ENCODE data around the gene ABCD4.

ABCD4 gene

DNA sequence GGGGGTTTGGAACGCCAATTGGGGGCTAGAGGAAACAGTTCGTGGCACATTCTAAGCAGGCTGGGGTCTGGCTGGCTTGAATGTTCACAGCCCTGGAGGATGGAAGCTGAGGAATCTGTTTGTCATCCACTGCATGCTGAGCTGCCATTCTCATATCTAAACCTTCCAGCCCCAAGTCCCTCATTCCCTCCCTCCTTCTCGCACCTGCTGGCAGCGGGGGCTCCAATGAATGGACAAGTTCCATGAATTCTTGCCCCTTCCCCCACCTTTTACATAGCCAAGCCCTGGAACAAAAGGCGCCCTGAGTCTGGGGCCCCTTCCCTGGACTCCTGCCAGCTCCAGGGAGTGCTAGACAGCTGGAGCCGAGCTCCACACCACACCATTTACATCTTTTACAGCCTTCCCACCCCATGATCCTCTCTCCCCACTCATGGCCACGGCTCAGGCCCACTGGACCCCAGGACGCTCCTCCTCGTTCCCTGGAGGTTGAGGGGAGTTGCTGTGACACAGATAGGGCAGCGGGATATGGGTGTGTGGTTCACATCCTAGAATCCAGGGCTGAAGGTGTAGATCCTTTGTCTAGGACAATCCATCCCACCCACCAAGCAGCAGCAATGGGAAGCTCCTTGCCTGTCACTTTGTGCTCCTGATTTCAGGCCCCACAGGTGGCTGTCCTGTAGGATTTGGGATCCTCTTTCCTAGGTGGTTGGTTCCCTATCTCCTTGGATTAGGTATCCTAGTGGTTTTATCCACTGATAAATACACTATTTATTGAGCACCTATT, 23.8 kb upstream of the ABCD4 start:
- in situ Hi-C loops (cut with HindIII; ENCODE audit: low pct_unique_long_range_greater_than_20kb, low sequenced_read_pairs) = no loop called here
- no peak for TF ChIP-seq JUND (IDR thresholded peaks at IDR 0.05; ENCODE audit: low read depth)
- DNase-seq (ENCODE audit: low read depth in 1 of 2, low spot score in 1 of 2) = no peak

DNA sequence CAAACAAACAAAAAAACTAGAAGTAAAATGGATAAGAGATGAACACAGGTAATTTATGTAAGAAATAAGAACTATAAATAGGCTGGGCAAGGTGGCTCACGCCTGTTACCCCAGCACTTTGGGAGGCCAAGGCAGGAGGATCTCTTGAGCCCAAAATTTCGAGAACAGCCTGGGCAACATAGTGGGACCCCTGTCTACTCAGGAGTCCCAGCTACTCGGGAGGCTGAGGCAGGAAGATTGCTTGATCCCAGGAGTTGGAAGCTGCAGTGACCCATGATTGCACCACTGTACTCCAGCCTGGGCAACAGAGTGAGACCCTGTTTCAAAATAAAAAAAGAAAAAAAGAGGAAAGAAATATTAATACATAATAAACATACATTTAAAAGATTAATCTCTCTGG, 22.7 kb upstream of the ABCD4 start:
- in situ Hi-C loops (cut with HindIII; ENCODE audit: low pct_unique_long_range_greater_than_20kb, low sequenced_read_pairs) = no loop called here
- TF ChIP-seq JUND (IDR thresholded peaks at IDR 0.05; ENCODE audit: low read depth) = no peak
- DNase-seq (ENCODE audit: low read depth in 1 of 2, low spot score in 1 of 2) = no peak

DNA sequence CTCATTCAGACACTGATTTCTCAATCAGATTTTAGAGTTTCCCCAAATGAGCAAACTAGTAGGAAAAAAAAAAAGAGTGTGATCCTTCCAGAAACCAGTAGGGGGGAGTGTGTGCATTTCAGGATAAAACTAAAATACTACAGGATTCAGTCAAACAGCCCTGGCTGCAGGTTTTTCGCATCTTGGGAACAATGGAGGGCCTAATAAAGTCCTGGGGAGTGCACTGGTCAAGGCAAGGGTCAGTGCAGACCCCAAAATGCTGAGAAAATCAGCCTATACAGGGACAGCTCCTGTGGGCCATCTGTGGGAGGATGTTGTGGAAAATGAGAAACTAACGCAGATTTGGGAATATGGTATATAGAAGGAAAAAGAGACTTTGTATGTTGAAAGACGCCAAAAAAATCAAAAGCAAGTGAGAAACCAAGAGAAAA, 22.2 kb upstream of the ABCD4 start:
- DNase-seq (ENCODE audit: low read depth in 1 of 2, low spot score in 1 of 2) = peak; percentile 51 to 60
- in situ Hi-C loops (cut with HindIII; ENCODE audit: low pct_unique_long_range_greater_than_20kb, low sequenced_read_pairs) = no loop called here
- TF ChIP-seq JUND (IDR thresholded peaks at IDR 0.05; ENCODE audit: low read depth) = no peak

DNA sequence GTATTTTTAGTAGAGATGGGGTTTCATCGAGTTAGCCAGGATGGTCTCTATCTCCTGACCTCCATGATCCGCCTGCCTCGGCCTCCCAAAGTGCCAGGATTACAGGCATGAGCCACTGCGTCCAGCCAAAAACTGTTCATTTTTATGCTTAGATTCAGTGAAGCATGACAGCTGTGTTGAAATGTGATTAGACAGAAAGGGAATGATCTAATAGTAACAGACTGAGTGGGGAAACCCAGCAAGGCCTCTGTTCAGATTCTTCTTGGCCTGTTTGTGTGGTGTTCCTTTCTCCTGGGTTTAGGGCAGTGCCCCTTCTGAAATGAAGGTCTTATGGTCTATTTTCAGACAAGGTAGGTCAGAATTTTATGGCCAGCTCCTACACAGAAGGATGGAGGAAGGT, 11.8 kb upstream of the ABCD4 start:
- DNase-seq (ENCODE audit: low read depth in 1 of 2, low spot score in 1 of 2) = no peak
- in situ Hi-C loops (cut with HindIII; ENCODE audit: low pct_unique_long_range_greater_than_20kb, low sequenced_read_pairs) = no loop called here

DNA sequence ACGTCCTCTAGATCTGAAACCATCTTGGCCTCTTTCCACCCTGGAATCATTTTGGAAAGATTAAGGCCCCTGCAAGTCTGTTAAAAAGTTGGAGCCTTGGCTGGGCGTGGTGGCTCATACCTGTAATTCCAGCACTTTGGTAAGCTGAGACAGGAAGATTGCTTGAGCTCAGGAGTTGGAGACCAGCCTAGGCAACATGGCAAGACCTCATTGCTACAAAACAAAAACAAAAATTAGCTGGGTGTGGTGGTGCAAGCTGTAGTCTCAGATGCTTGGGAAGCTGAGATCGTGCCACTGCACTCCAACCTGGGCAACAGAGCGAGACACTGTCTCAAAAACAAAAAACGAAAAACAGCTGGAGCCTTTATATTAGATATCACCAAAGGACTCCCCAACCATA, 10.9 kb upstream of the ABCD4 start:
- in situ Hi-C loops (cut with HindIII; ENCODE audit: low pct_unique_long_range_greater_than_20kb, low sequenced_read_pairs) = no loop called here

More for the DNA sequence above, 11.8 kb upstream of the ABCD4 start:
- TF ChIP-seq JUND (IDR thresholded peaks at IDR 0.05; ENCODE audit: low read depth) = no peak

DNA sequence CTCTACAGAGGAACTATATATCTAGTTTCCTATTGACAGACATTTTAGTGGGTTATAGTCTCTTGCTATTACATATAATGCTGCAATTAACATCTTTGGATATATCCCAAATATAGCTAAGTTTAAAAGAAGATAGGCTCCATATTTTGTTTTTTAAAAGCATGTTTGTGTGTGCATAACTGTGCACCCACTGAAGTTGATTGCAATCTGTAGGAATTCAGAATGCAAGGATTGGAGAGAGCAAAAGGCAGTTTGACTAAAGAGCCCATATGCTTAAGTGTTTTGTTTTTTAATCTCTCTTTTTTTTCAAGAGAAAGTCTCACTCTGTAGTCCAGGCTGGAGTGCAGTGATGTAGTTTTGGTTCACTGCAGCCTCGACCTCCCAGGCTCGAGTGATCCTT, 9.4 kb upstream of the ABCD4 start:
- DNase-seq (ENCODE audit: low read depth in 1 of 2, low spot score in 1 of 2) = no peak
- in situ Hi-C loops (cut with HindIII; ENCODE audit: low pct_unique_long_range_greater_than_20kb, low sequenced_read_pairs) = no loop called here
- TF ChIP-seq JUND (IDR thresholded peaks at IDR 0.05; ENCODE audit: low read depth) = no peak

More for the DNA sequence above, 10.9 kb upstream of the ABCD4 start:
- DNase-seq (ENCODE audit: low read depth in 1 of 2, low spot score in 1 of 2) = no peak
- no peak for TF ChIP-seq JUND (IDR thresholded peaks at IDR 0.05; ENCODE audit: low read depth)

DNA sequence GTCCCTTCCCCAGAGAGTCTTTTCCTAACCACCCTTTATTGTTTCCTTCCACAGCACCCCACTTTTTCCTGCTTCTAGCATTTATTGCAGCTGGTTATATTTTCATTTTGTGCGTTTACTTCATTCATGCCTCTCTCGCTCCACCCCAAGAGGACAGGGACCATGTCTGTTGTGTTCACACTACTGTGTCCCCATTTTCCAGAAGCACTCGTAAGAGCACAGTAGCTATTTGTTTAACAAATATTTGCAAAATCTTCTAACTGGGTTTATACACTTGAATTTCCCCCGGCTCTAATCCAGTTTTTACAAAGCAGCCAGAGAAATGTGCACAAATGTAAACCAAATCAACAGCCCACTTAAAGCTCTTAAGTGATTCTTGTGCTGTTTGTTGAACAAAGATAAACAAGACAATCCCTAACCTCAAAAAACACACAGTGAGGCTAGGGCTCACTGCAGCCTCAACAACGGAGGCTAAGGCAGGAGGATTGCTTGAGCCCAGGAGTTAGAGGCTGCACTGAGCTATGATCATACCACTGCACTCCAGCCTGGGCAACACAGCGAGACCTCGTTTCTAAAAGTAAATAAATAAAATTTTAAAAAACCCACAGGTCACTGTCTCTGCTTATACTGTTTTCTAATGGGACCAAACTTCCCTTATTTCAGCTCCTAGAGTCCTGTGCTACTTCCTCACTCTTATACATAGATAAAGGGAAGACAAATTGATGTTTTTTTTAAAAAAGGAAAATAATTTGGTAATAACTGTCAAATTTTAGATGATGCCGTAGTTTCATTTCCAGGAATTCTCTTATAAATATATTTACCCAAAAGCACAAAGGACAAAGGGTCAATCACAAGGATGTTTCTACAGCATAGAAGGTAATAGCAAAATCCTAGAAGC, 6.6 kb upstream of the ABCD4 start:
- in situ Hi-C loops (cut with HindIII; ENCODE audit: low pct_unique_long_range_greater_than_20kb, low sequenced_read_pairs) = no loop called here
- peak in 1 of 2 experiments; percentile 54 for DNase-seq (ENCODE audit: low read depth in 1 of 2, low spot score in 1 of 2)
- no peak for TF ChIP-seq JUND (IDR thresholded peaks at IDR 0.05; ENCODE audit: low read depth)

DNA sequence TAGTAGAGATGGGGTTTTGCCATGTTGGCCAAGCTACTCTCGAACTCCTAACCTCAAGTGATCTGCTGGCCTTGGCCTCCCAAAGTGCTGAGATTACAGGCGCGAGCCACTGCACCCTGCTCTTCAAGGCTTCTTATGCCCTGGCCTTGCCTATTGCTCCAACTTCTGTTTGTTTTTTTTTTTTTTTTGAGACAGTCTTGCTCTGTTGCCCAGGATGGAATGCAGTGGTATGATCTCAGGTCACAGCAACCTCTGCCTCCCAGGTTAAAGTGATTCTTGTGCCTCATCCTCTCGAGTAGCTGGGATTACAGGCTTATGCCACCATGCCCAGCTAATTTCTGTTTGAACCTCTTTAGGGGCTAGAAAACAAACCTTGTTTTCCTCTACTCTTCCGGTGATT, 6.0 kb upstream of the ABCD4 start:
- peak in 1 of 2 experiments; percentile 82 for DNase-seq (ENCODE audit: low read depth in 1 of 2, low spot score in 1 of 2)
- in situ Hi-C loops (cut with HindIII; ENCODE audit: low pct_unique_long_range_greater_than_20kb, low sequenced_read_pairs) = no loop called here
- TF ChIP-seq JUND (IDR thresholded peaks at IDR 0.05; ENCODE audit: low read depth) = no peak

DNA sequence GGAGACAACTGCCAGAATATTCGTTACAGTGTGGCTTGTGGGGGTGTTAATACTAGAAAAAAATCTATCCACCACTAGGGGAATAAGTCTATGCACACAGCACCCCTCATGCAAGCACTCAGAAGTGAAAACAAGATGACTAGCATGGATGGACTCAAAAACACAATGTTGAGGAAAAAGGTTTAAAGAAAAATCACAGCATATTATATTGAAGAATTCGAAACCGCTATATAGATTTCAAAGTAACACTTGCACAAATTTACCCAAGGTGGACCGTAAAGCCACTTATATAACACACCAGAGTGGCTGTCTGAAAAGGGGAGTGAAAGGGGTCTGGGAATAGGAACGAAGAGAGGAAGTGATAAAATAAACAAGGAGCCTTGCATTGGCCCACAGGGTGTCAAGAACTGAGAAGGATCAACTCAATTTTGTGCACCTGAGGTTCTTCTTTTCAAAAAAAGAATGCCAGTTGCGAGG, 544 bp downstream of the ABCD4 start:
- in situ Hi-C loops (cut with HindIII; ENCODE audit: low pct_unique_long_range_greater_than_20kb, low sequenced_read_pairs) = no loop called here
- TF ChIP-seq JUND (IDR thresholded peaks at IDR 0.05; ENCODE audit: low read depth) = no peak
- DNase-seq (ENCODE audit: low read depth in 1 of 2, low spot score in 1 of 2) = peak; percentile 51 to 71

DNA sequence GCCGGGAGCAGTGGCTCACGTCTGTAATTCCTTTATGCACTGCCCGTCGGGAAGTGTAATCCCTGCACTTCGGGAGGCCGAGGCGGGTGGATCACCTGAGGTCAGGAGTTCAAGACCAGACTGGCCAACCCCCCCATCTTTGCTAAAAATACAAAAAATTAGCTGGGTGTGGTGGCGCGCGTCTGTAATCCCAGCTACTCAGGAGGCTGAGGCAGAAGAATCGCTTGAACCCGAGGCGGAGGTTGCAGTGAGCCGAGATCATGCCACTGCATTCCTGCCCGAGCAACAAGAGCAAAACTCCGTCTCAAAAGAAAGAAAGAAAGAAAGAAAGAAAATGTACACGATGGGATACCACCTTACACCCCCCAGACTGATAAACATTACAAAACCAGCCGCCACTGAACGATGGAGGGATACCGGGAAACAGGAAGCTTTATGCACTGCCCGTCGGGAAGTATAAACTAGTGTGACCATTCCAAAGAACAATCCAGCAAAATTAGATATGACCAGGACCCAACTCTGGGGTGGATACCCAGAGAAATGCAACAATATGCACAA, 1.1 kb downstream of the ABCD4 start:
- in situ Hi-C loops (cut with HindIII; ENCODE audit: low pct_unique_long_range_greater_than_20kb, low sequenced_read_pairs) = no loop called here
- DNase-seq (ENCODE audit: low read depth in 1 of 2, low spot score in 1 of 2) = no peak
- no peak for TF ChIP-seq JUND (IDR thresholded peaks at IDR 0.05; ENCODE audit: low read depth)

DNA sequence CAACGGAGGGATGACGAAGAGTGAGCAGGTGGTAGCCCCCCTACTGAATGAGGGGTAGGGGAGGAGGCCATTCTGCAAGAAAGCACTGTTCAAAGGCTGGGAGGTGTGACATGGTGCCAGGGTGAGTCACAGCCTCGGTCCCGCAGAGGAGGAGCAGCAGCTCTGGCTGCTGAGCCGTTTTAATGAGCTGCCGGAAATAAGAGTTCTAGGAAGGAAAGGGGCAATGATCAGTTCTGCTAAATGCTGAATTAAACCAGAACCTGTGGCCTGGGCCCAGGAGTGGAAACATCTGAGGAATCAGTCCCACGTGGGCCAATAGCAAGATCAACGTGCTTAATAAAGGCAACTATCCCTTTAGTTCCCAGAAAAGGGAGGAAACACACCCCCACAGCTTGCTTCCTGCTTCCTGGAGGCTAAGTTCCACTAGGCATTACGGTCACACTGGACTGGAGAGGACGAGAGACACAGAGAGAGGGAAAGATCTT, 3.6 kb downstream of the ABCD4 start:
- no peak for TF ChIP-seq JUND (IDR thresholded peaks at IDR 0.05; ENCODE audit: low read depth)
- in situ Hi-C loops (cut with HindIII; ENCODE audit: low pct_unique_long_range_greater_than_20kb, low sequenced_read_pairs) = no loop called here
- no peak for DNase-seq (ENCODE audit: low read depth in 1 of 2, low spot score in 1 of 2)

DNA sequence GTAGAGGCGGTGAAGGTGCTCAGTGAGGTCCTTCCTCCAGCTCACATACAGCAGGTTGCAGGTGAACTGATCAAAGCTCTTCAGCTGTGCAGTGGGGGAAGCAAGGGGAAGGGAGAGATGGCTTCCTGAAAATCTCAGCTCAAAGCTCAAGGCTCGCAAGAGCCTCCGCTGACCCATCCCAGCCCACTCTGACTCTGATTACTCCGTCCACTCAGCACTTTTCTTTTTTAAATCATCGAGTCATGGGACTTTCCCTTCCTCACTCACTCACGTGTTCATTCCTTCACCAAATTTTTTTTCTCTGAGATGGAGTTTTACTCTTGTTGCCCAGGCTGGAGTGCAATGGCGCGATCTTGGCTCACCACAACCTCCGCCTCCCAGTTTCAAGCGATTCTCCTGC, 4.7 kb downstream of the ABCD4 start:
- in situ Hi-C loops (cut with HindIII; ENCODE audit: low pct_unique_long_range_greater_than_20kb, low sequenced_read_pairs) = no loop called here
- no peak for DNase-seq (ENCODE audit: low read depth in 1 of 2, low spot score in 1 of 2)
- no peak for TF ChIP-seq JUND (IDR thresholded peaks at IDR 0.05; ENCODE audit: low read depth)

All from T47D (cell line).